DOHH2 (cell line): ENCODE data around the gene BMP8B.

Source experiments
- H3F3A ChIP-seq: fragments of 200-600 bp; sonication (generic), shearing (Covaris generic); 2 replicates; pipeline ENCODE4 v1.6.0; 2016; ENCODE audit warnings: antibody characterized with exemption, mild to moderate bottlenecking; ENCODE audit not compliant: control insufficient read depth, insufficient read depth
- H3K27ac ChIP-seq: fragments of 200-600 bp; sonication (generic); 2 replicates; pipeline ENCODE4 v1.5.1; 2014; ENCODE audit warnings: low read depth, mild to moderate bottlenecking, low read length, moderate library complexity
- H3K27me3 ChIP-seq: fragments of 200-600 bp; sonication (generic); 2 replicates; pipeline ENCODE4 v1.6.1; 2014; ENCODE audit warnings: mild to moderate bottlenecking, low read length, mixed read lengths; ENCODE audit not compliant: control insufficient read depth
- H3K36me3 ChIP-seq: fragments of 200-600 bp; sonication (generic); 2 replicates; pipeline ENCODE4 v1.6.1; 2014; ENCODE audit warnings: mild to moderate bottlenecking, low read length, moderate library complexity, mixed read lengths; ENCODE audit not compliant: control insufficient read depth
- H3K4me1 ChIP-seq: fragments of 200-600 bp; sonication (generic); 2 replicates; pipeline ENCODE4 v1.6.1; 2014; ENCODE audit warnings: mild to moderate bottlenecking, low read length, mixed read lengths; ENCODE audit not compliant: control insufficient read depth
- H3K4me2 ChIP-seq: fragments of 200-600 bp; sonication (generic); 2 replicates; pipeline ENCODE4 v1.6.0; 2014; ENCODE audit warnings: mild to moderate bottlenecking, low read length, moderate library complexity
- H3K4me3 ChIP-seq: fragments of 200-600 bp; sonication (generic); 2 replicates; pipeline ENCODE4 v1.5.1; 2014; ENCODE audit warnings: mild to moderate bottlenecking, low read length, mixed read lengths
- H3K79me2 ChIP-seq: fragments of 200-600 bp; sonication (generic); 2 replicates; pipeline ENCODE4 v1.6.1; 2014; ENCODE audit warnings: mild to moderate bottlenecking, low read length, mixed read lengths; ENCODE audit not compliant: control insufficient read depth
- H3K9me2 ChIP-seq: fragments of 200-600 bp; sonication (generic); replicated peaks from 2 replicates; pipeline ENCODE4 v1.6.1; 2014; ENCODE audit warnings: mild to moderate bottlenecking, low read length, mixed read lengths; ENCODE audit not compliant: control insufficient read depth
- H3K9me3 ChIP-seq: fragments of 200-600 bp; sonication (generic); 2 replicates; pipeline ENCODE4 v1.6.1; 2014; ENCODE audit warnings: antibody characterized with exemption, low read length, mixed read lengths; ENCODE audit not compliant: control insufficient read depth, insufficient read depth
- H4K20me1 ChIP-seq: fragments of 200-600 bp; sonication (generic); 2 replicates; pipeline ENCODE4 v1.6.0; 2014; ENCODE audit warnings: low read depth, mild to moderate bottlenecking, antibody characterized with exemption, low read length, moderate library complexity; ENCODE audit not compliant: control insufficient read depth, insufficient read depth
- CTCF ChIP-seq: fragments of 200-600 bp; sonication (generic); IDR thresholded peaks from one replicate; pipeline ENCODE4 v1.5.1; 2014; ENCODE audit warnings: antibody characterized with exemption, mild to moderate bottlenecking, low read depth, low read length; ENCODE audit not compliant: poor library complexity, severe bottlenecking
- EZH2phosphoT487 ChIP-seq: fragments of 200-600 bp; sonication (generic); IDR thresholded peaks from 2 replicates; pipeline ENCODE4 v1.6.1; 2017; ENCODE audit warnings: borderline replicate concordance, mild to moderate bottlenecking, antibody characterized with exemption, low read length, moderate library complexity, mixed read lengths

Gene BMP8B

GRCh38 chr1:39835110-39835509, 46.4 kb upstream of the BMP8B start:
- no peak overlapping the region for H3K4me2 ChIP-seq
- H3K4me3 ChIP-seq = no peak overlapping the region
- H3K4me1 ChIP-seq = no peaks in the 10 kb centered on the region
- TF ChIP-seq CTCF (no peak), EZH2phosphoT487 (no peak)
- H3K79me2 ChIP-seq = no peaks in the 10 kb centered on the region
- peaks cover 19% of the 10 kb centered on the region for H3K36me3 ChIP-seq
- no peaks in the 10 kb centered on the region for H3K9me3 ChIP-seq
- H3K27ac ChIP-seq = no peak overlapping the region
- no peaks in the 10 kb centered on the region; the same call in 1 of the 2 replicates for H3F3A ChIP-seq
- H3K9me2 ChIP-seq = no peaks in the 10 kb centered on the region
- H3K27me3 ChIP-seq = peaks cover 6% of the 10 kb centered on the region
- no peaks in the 10 kb centered on the region for H4K20me1 ChIP-seq

DNA sequence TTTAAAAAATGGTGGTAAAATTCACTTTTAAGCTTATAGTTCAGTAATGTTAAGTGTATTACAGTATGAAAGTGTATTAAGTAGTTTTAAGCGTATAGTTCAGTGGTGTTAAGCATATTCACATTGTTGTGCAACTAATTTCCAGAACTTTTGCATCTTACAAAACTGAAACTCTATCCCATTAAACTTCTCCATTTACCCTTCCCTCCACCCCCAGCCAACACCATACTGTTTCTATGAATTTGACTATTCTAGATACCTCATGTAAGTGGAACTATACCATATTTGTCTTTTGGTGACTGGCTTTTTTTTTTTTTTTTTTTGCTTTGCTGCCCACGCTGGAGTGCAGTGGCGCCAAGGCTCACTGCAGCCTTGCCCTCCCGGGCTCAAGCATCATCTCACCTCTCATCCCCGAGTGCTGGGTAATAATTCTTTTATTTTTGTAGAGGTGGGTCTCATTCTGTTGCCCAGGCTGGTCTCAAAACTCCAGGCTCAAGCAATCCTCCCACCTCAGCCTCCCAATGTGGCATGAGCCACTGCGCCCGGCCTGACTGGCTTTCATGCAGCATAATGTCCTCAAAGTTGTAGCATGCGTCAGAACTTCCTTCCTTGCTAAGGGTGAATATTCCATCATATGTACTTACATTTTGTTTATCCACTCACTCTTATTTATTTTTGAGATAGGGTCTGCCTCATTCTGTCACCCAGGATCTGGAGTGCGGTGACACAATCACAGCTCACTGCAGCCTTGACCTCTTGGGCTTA, 45.1 kb upstream of the BMP8B start:
- Histone ChIP-seq H3K9me3 (no peaks in the 10 kb centered on the region), H3K27me3 (peaks cover 11% of the 10 kb centered on the region), H3K36me3 (peaks cover 6% of the 10 kb centered on the region), H3K4me1 (no peaks in the 10 kb centered on the region), H3K4me2 (no peak overlapping the region), H4K20me1 (no peaks in the 10 kb centered on the region), H3K27ac (no peak overlapping the region), H3K4me3 (no peak overlapping the region), H3F3A (no peaks in the 10 kb centered on the region; the same call in 1 of the 2 replicates), H3K79me2 (no peaks in the 10 kb centered on the region), H3K9me2 (no peaks in the 10 kb centered on the region)
- TF ChIP-seq CTCF (no peak), EZH2phosphoT487 (no peak)

- Histone ChIP-seq H3F3A (no peaks in the 10 kb centered on the region; the same call in 1 of the 2 replicates), H3K4me2 (no peak overlapping the region), H3K79me2 (no peaks in the 10 kb centered on the region), H4K20me1 (no peaks in the 10 kb centered on the region), H3K27me3 (peaks cover 11% of the 10 kb centered on the region), H3K4me1 (no peaks in the 10 kb centered on the region), H3K4me3 (no peak overlapping the region), H3K9me2 (no peaks in the 10 kb centered on the region), H3K36me3 (peaks cover under 1% of the 10 kb centered on the region; the same call in 1 of the 2 replicates), H3K9me3 (no peaks in the 10 kb centered on the region), H3K27ac (no peak overlapping the region)
- TF ChIP-seq EZH2phosphoT487 = no peak
- no peak for TF ChIP-seq CTCF
Observed at GRCh38 chr1:39833121-39833520, 44.5 kb upstream of the BMP8B start.
